Activated CD8-positive, alpha-beta T cell treated with anti-CD3 and anti-CD28 coated beads, Interleukin-2, amount 10 ng/mL, durations not matched to agents 7 days and 5 days (primary cell): ENCODE results near the gene IRAK2. TPM values are rescaled to one million over a fixed set of nuclear protein-coding genes. Genes with fewer than 3 reads are reported as not detected.
"Not testable (repeated sequence)": the region's sequence is repeated elsewhere in the genome, so short reads cannot be mapped to it uniquely, and the experiment has no call there.

Source experiments
- ATAC-seq: fragments of 150-1000 bp; cut with Tn5 transposase; one replicate; pipeline ENCODE4 v1.10.0; 2021; ENCODE audit warnings: moderate library complexity
- CTCF ChIA-PET: fragments of 350-600 bp; sonication (Branson Sonifier 250); formaldehyde crosslinking; loops from one replicate; lab custom pipeline; 2021; ENCODE audit warnings: antibody characterized with exemption; lab: Charles Lee
- POLR2A ChIA-PET: fragments of 350-600 bp; sonication (Branson Sonifier 250); formaldehyde crosslinking; loops from one replicate; lab custom pipeline; 2021; ENCODE audit warnings: antibody characterized with exemption; lab: Charles Lee
- DNase-seq: peaks from one replicate; pipeline ENCODE4 v3.0.0-alpha.2; 2020
- H3K27ac Mint-ChIP-seq: one replicate; pipeline ENCODE4 v1.8.0; 2021; ENCODE audit warnings: mild to moderate bottlenecking, mixed read lengths
- H3K27me3 Mint-ChIP-seq: one replicate; pipeline ENCODE4 v1.8.0; 2021; ENCODE audit warnings: low read depth, mixed read lengths
- H3K36me3 Mint-ChIP-seq: one replicate; pipeline ENCODE4 v1.8.0; 2021; ENCODE audit warnings: low read depth, mixed read lengths
- H3K4me1 Mint-ChIP-seq: one replicate; pipeline ENCODE4 v1.8.0; 2021; ENCODE audit warnings: low read depth, mixed read lengths
- H3K4me3 Mint-ChIP-seq: one replicate; pipeline ENCODE4 v1.8.0; 2021; ENCODE audit warnings: mild to moderate bottlenecking, mixed read lengths
- H3K9me3 Mint-ChIP-seq: one replicate; pipeline ENCODE4 v1.8.0; 2022; ENCODE audit warnings: mixed read lengths; ENCODE audit not compliant: insufficient read depth
- total RNA-seq, 2 experiments: library from RNA; stranded (reverse); gene quantifications; one replicate each; pipeline ENCODE4 v1.2.3, GENCODE V29; 2021

IRAK2 gene
- total RNA-seq, 2 experiments from 2014 or later: 1.3 to 1.4 TPM

DNA sequence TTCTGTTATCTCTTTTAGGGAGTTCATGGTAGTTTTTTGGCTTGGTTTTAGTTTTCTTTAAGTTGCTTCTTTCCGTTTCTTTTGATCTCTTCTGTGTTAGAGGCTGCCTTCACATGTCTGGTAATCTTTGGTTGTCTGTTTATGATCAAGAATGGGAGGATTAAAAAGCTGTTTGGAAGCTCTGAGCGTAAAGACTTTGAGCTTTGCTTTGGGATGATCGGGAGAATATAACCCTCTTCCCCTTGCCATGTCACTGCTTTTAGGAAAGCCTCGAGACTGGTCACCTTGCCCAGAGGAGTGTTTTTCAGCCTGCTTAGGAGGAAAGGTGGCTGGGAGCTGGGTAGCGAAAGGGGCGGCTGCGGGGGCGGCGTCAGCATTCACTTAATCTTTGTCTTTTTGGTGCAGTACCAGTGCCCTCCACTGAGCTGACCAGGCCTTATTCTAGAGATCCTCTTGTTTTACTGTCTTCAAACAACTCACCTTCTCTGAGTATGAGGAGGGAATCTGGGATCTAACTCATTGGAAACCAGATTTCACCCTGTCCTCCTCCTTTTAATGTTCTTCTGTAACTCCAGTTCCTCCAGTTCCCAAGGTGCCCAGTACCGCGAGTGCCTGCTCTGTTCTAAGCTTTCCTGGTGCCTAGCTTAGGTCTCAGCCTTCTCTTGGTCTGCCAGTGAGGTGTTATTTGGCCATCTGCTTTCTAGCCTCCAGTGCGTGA, 99.1 kb downstream of the IRAK2 start:
- peak overlapping the region; percentile 63 for H3K4me3 Mint-ChIP-seq
- peaks cover 74% of the 10 kb centered on the region for H3K36me3 Mint-ChIP-seq
- H3K27ac Mint-ChIP-seq: peak overlapping the region; percentile 78
- peak; percentile 97 for ATAC-seq
- DNase-seq: peak; percentile 77
- H3K9me3 Mint-ChIP-seq: no peaks in the 10 kb centered on the region
- H3K27me3 Mint-ChIP-seq: no peaks in the 10 kb centered on the region
- peaks cover 63% of the 10 kb centered on the region for H3K4me1 Mint-ChIP-seq
- CTCF ChIA-PET: interaction anchor here (0.6 to 4.0 kb wide), 47 partner anchors 10 to 859 kb away, joined by 3 to 53 read pairs (median 4); partner anchors contain the start of genes EMC3, SEC13 and TATDN2
- POLR2A ChIA-PET: interaction anchor here (0.6 to 1.1 kb wide), 5 partner anchors 16 to 136 kb away, joined by 3 to 4 read pairs (median 3); partner anchors contain the start of gene TATDN2

- no peak for DNase-seq
- Mint-ChIP-seq H3K9me3 (no peaks in the 10 kb centered on the region), H3K4me3 (no peak overlapping the region), H3K4me1 (peaks cover 61% of the 10 kb centered on the region), H3K27ac (peak overlapping the region; percentile 25), H3K27me3 (no peaks in the 10 kb centered on the region), H3K36me3 (peaks cover 74% of the 10 kb centered on the region)
- CTCF ChIA-PET: interaction anchor here (4.0 kb wide), 1 partner anchor 20 kb away, joined by 53 read pairs; no protein-coding TSS in a partner anchor
- POLR2A ChIA-PET: no interaction called here
- ATAC-seq: no peak
These were observed 101.1 kb downstream of the IRAK2 start for GRCh38 chr3:10265833-10266232.

DNA sequence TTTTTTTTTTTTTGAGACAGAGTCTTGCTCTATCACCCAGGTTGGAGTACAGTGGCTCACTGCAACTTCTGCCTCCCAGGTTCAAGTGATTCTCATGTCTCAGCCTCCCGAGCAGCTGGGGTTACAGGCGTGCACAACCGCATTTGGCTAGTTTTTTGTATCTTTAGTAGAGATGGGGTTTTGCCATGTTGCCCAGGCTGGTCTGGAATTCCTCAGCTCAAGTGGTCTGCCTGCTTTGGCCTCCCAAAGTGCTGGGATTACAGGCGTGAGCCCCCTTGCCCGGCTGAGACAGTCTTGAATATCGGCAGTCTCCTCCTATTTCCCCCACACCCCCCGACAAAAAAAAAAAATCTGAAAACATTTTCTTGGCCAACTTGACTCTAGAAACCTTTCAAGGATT, 102.2 kb downstream of the IRAK2 start:
- H3K27ac Mint-ChIP-seq, POLR2A ChIA-PET, H3K9me3 Mint-ChIP-seq, H3K4me3 Mint-ChIP-seq, CTCF ChIA-PET, H3K27me3 Mint-ChIP-seq, ATAC-seq, DNase-seq: not testable (repeated sequence)
- Mint-ChIP-seq H3K36me3 (peaks cover 73% of the 10 kb centered on the region), H3K4me1 (peaks cover 54% of the 10 kb centered on the region)

DNA sequence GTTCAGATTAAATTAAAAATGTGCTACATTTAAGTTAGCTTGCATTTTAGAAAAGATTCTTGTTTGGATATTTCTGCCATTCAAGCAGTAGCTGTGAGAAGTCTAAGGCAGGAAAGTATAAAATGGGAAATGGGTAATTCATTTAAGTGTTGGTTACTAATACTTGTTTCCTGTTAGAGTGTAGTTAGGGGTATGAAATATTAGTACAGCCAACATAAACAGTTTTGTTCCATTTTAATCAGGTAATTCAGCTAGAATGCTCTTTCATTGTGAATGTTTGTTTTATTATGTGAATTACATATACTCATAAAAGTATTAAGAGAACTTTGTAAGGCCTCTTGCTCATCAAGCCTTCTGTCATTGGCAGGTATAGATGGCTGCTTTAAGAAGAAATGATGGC, 103.4 kb downstream of the IRAK2 start:
- no peak overlapping the region for H3K4me3 Mint-ChIP-seq
- ChIA-PET CTCF (interaction anchor here (0.6 kb wide), 1 partner anchor 252 kb away, joined by 4 read pairs; no protein-coding TSS in a partner anchor), POLR2A (no interaction called here)
- DNase-seq: no peak
- H3K36me3 Mint-ChIP-seq: peaks cover 68% of the 10 kb centered on the region
- ATAC-seq: no peak
- H3K27me3 Mint-ChIP-seq: no peaks in the 10 kb centered on the region
- H3K9me3 Mint-ChIP-seq: no peaks in the 10 kb centered on the region
- peaks cover 49% of the 10 kb centered on the region for H3K4me1 Mint-ChIP-seq
- no peak overlapping the region for H3K27ac Mint-ChIP-seq

GRCh38 chr3:10268930-10269329, 104.2 kb downstream of the IRAK2 start:
- no peak overlapping the region for H3K27ac Mint-ChIP-seq
- ATAC-seq: no peak
- no peak for DNase-seq
- ChIA-PET CTCF (interaction anchor here (0.7 to 4.2 kb wide), 3 partner anchors 13 to 57 kb away, joined by 3 to 18 read pairs (median 3); no protein-coding TSS in a partner anchor), POLR2A (interaction anchor here (1.2 kb wide), 1 partner anchor 109 kb away, joined by 4 read pairs; no protein-coding TSS in a partner anchor)
- peaks cover 64% of the 10 kb centered on the region for H3K36me3 Mint-ChIP-seq
- H3K4me3 Mint-ChIP-seq: no peak overlapping the region
- no peaks in the 10 kb centered on the region for H3K9me3 Mint-ChIP-seq
- H3K27me3 Mint-ChIP-seq: no peaks in the 10 kb centered on the region
- H3K4me1 Mint-ChIP-seq: peaks cover 47% of the 10 kb centered on the region

GRCh38 chr3:10269443-10269842, 104.7 kb downstream of the IRAK2 start:
- ChIA-PET CTCF (interaction anchor here (1.2 to 4.2 kb wide), 2 partner anchors 13 to 17 kb away, joined by 3 to 18 read pairs; no protein-coding TSS in a partner anchor), POLR2A (interaction anchor here (1.2 kb wide), 1 partner anchor 110 kb away, joined by 4 read pairs; no protein-coding TSS in a partner anchor)
- ATAC-seq: no peak
- H3K27me3 Mint-ChIP-seq: no peaks in the 10 kb centered on the region
- peaks cover 47% of the 10 kb centered on the region for H3K4me1 Mint-ChIP-seq
- no peak overlapping the region for H3K27ac Mint-ChIP-seq
- no peak for DNase-seq
- peaks cover 64% of the 10 kb centered on the region for H3K36me3 Mint-ChIP-seq
- no peaks in the 10 kb centered on the region for H3K9me3 Mint-ChIP-seq
- no peak overlapping the region for H3K4me3 Mint-ChIP-seq

DNA sequence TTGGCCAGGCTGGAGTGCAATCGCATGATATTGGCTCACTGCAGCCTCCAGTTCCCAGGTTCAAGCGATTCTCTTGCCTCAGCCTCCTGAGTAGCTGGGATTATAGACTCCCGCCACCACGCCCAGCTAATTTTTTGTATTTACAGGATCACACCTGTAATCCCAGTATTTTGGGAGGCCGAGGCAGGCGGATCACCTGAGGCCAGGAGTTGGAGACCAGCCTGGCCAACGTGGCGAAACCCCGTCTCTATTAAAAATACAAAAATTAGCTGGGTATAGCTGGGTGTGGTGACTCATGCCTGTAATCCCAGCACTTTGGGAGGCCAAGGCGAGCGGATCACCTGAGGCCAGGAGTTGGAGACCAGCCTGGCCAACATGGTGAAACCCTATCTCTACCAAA, 107.8 kb downstream of the IRAK2 start:
- not testable (repeated sequence) for DNase-seq
- CTCF ChIA-PET: interaction anchor here (1.2 to 4.2 kb wide), 3 partner anchors 10 to 340 kb away, joined by 3 to 18 read pairs (median 18); no protein-coding TSS in a partner anchor

DNA sequence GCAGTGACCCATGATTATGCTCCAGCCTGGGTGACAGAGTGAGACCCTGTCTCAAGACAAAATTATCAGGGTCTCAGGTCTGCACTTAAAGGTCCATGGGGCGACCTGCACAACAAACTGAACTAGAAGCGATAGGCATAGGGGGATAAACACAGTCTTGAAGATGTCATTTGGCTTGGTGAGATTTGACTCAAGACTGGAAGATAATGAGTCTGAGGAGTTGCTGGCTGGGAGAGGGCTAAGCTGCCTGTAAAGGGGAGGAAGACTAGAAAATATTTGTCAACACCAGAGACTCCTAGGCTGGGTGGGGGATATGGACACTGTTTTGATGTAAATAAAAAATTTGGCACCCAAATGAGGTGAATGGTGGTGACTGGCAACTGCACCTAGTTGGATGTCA, 108.3 kb downstream of the IRAK2 start:
- Mint-ChIP-seq H3K4me3 (no peak overlapping the region), H3K9me3 (no peaks in the 10 kb centered on the region), H3K27ac (no peak overlapping the region), H3K36me3 (peaks cover 62% of the 10 kb centered on the region), H3K27me3 (no peaks in the 10 kb centered on the region), H3K4me1 (peaks cover 37% of the 10 kb centered on the region)
- no peak for DNase-seq
- no peak for ATAC-seq
- CTCF ChIA-PET: interaction anchor here (2.9 to 4.2 kb wide), 2 partner anchors 10 to 13 kb away, joined by 18 read pairs; no protein-coding TSS in a partner anchor
- POLR2A ChIA-PET: no interaction called here

More for the DNA sequence above, 107.8 kb downstream of the IRAK2 start:
- POLR2A ChIA-PET: interaction anchor here (0.9 kb wide), 1 partner anchor 11 kb away, joined by 5 read pairs; no protein-coding TSS in a partner anchor
- not testable (repeated sequence) for H3K4me3 Mint-ChIP-seq, H3K27me3 Mint-ChIP-seq, H3K27ac Mint-ChIP-seq, H3K9me3 Mint-ChIP-seq, ATAC-seq
- peaks cover 35% of the 10 kb centered on the region for H3K4me1 Mint-ChIP-seq
- H3K36me3 Mint-ChIP-seq: peaks cover 60% of the 10 kb centered on the region

DNA sequence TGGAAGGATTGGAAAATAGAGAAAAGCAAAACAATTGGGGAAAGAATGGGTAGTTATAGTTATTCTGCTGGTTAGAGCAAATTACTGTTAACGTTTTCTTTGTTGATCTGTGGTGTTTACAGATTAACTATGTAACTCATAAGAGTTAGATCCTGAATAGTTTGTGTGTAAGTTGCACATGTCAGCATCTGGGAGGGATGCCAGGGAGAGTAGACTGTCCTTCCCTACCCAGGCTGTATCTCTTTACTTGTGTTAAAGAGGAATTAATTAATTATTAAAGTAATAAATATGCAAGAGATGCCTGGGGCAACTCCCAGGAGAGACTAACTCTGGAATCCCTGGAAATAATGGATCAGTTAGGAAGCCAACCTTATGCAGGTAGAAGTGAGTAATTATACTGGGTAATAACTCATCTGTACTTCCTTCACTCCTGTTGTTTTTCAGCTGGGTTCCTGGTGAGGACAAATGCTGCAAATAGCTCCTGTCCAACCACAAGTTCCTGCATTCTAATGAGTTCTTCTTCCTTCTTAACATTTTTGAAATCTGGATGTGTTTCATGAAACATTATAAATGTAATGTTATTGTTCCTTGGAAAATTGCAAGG, 109.1 kb downstream of the IRAK2 start:
- DNase-seq (no peak), ATAC-seq (no peak)
- CTCF ChIA-PET: interaction anchor here (1.3 to 2.9 kb wide), 2 partner anchors 9 to 11 kb away, joined by 4 to 18 read pairs; no protein-coding TSS in a partner anchor
- Mint-ChIP-seq H3K4me1 (peaks cover 37% of the 10 kb centered on the region), H3K27me3 (no peaks in the 10 kb centered on the region), H3K36me3 (peaks cover 63% of the 10 kb centered on the region), H3K9me3 (no peaks in the 10 kb centered on the region), H3K4me3 (no peak overlapping the region), H3K27ac (no peak overlapping the region)
- POLR2A ChIA-PET: no interaction called here

GRCh38 chr3:10274601-10275000, 109.9 kb downstream of the IRAK2 start:
- peaks cover 33% of the 10 kb centered on the region for H3K4me1 Mint-ChIP-seq
- no peak overlapping the region for H3K27ac Mint-ChIP-seq

GRCh38 chr3:10277115-10277625, 112.5 kb downstream of the IRAK2 start:
- POLR2A ChIA-PET: interaction anchor here (0.9 kb wide), 1 partner anchor 9 kb away, joined by 3 read pairs; no protein-coding TSS in a partner anchor
- Mint-ChIP-seq H3K27ac (no peak overlapping the region), H3K4me3 (no peak overlapping the region), H3K36me3 (peaks cover 60% of the 10 kb centered on the region), H3K27me3 (no peaks in the 10 kb centered on the region), H3K9me3 (no peaks in the 10 kb centered on the region), H3K4me1 (peaks cover 33% of the 10 kb centered on the region)
- DNase-seq (no peak), ATAC-seq (no peak)
- CTCF ChIA-PET: interaction anchor here (2.3 kb wide), 1 partner anchor 14 kb away, joined by 17 read pairs; no protein-coding TSS in a partner anchor

More at GRCh38 chr3:10274601-10275000, 109.9 kb downstream of the IRAK2 start:
- DNase-seq (no peak), ATAC-seq (no peak)
- no peaks in the 10 kb centered on the region for H3K27me3 Mint-ChIP-seq
- ChIA-PET POLR2A (no interaction called here), CTCF (interaction anchor here (1.3 to 2.9 kb wide), 2 partner anchors 9 to 12 kb away, joined by 4 to 18 read pairs; no protein-coding TSS in a partner anchor)
- no peaks in the 10 kb centered on the region for H3K9me3 Mint-ChIP-seq
- no peak overlapping the region for H3K4me3 Mint-ChIP-seq
- H3K36me3 Mint-ChIP-seq: peaks cover 63% of the 10 kb centered on the region
